Neuronal stem cell (in vitro differentiated cells): ENCODE data around the gene HNRNPA1L2.

Experiments
- DNase-seq: peaks from one replicate; pipeline ENCODE4 v3.0.0-alpha.2; 2013; ENCODE audit warnings: low spot score
- H2AFZ ChIP-seq: one replicate; pipeline ENCODE4 v1.6.1; 2013; ENCODE audit warnings: mild to moderate bottlenecking, low read length, inconsistent platforms
- H2AK5ac ChIP-seq: 2 replicates; pipeline ENCODE4 v1.6.1; 2013; ENCODE audit warnings: low read depth, mild to moderate bottlenecking, inconsistent platforms, low read length, moderate library complexity, mixed read lengths
- H2BK120ac ChIP-seq: 2 replicates; pipeline ENCODE4 v1.6.1; 2013; ENCODE audit warnings: low read depth, mild to moderate bottlenecking, inconsistent platforms, low read length, moderate library complexity, mixed read lengths
- H2BK12ac ChIP-seq: one replicate; pipeline ENCODE4 v1.6.1; 2013; ENCODE audit warnings: low read length, inconsistent platforms
- H2BK15ac ChIP-seq: 2 replicates; pipeline ENCODE4 v1.6.1; 2013; ENCODE audit warnings: mild to moderate bottlenecking, low read length, inconsistent platforms, mixed read lengths
- H2BK5ac ChIP-seq: one replicate; pipeline ENCODE4 v1.6.1; 2013; ENCODE audit warnings: inconsistent platforms, mild to moderate bottlenecking, low read length, moderate library complexity
- H3K14ac ChIP-seq: one replicate; pipeline ENCODE4 v1.6.1; 2013; ENCODE audit warnings: low read length, inconsistent platforms
- H3K18ac ChIP-seq: 2 replicates; pipeline ENCODE4 v1.6.1; 2013; ENCODE audit warnings: low read length, inconsistent platforms
- H3K23ac ChIP-seq: 2 replicates; pipeline ENCODE4 v1.6.1; 2013; ENCODE audit warnings: low read depth, mild to moderate bottlenecking, mixed read lengths, low read length, inconsistent platforms; ENCODE audit not compliant: poor library complexity
- H3K27ac ChIP-seq: replicated peaks from 3 replicates; pipeline ENCODE4 v1.5.1; 2013; ENCODE audit warnings: low read length, inconsistent platforms
- H3K27me3 ChIP-seq, 3 experiments: 2 replicates each; pipeline ENCODE4 v1.6.1; 2013; ENCODE audit warnings: low read length in 3 of 3, mild to moderate bottlenecking in 2 of 3, inconsistent platforms in 1 of 3, low read depth in 1 of 3, mixed read lengths in 1 of 3, moderate library complexity in 1 of 3; ENCODE audit not compliant: control insufficient read depth in 3 of 3, insufficient read depth in 3 of 3
- H3K36me3 ChIP-seq, 2 donors: replicated peaks in 1 of 2; 2 replicates each; pipeline ENCODE4 v1.6.1; 2013; ENCODE audit warnings: low read length in 2 of 2; ENCODE audit not compliant: control insufficient read depth in 2 of 2, insufficient read depth in 2 of 2
- H3K4ac ChIP-seq: 2 replicates; pipeline ENCODE4 v1.6.1; 2013; ENCODE audit warnings: inconsistent platforms, mild to moderate bottlenecking, low read length, moderate library complexity
- H3K4me1 ChIP-seq, 2 donors: 1 replicate in 1 of 2; 2 replicates in 1 of 2; pipeline ENCODE4 v1.6.1; 2013; ENCODE audit warnings: low read length in 2 of 2, low read depth in 1 of 2; ENCODE audit not compliant: control insufficient read depth in 2 of 2, insufficient read depth in 1 of 2
- H3K4me2 ChIP-seq: one replicate; pipeline ENCODE4 v1.6.1; 2013; ENCODE audit warnings: mild to moderate bottlenecking, low read length, inconsistent platforms; ENCODE audit not compliant: insufficient read depth, poor library complexity, severe bottlenecking
- H3K4me3 ChIP-seq, 2 donors: 2 replicates each; pipeline ENCODE4 v1.5.1; 2013; ENCODE audit warnings: low read length in 2 of 2, mild to moderate bottlenecking in 2 of 2, inconsistent platforms in 1 of 2, moderate library complexity in 1 of 2
- H3K79me1 ChIP-seq: one replicate; pipeline ENCODE4 v1.6.1; 2013; ENCODE audit warnings: low read depth, mild to moderate bottlenecking, inconsistent platforms, low read length, moderate library complexity
- H3K9ac ChIP-seq: one replicate; pipeline ENCODE4 v1.6.1; 2013; ENCODE audit warnings: mild to moderate bottlenecking, low read depth, low read length, inconsistent platforms; ENCODE audit not compliant: poor library complexity
- H3K9me3 ChIP-seq, 2 donors: replicated peaks in 1 of 2; 2 replicates each; pipeline versions ENCODE3 to v1.6.1; 2013; ENCODE audit warnings: low read length in 2 of 2, mild to moderate bottlenecking in 2 of 2, inconsistent platforms in 1 of 2, low read depth in 1 of 2, mixed read lengths in 1 of 2, moderate library complexity in 1 of 2; ENCODE audit not compliant: control insufficient read depth in 2 of 2, insufficient read depth in 1 of 2
- H4K8ac ChIP-seq: one replicate; pipeline ENCODE4 v1.6.1; 2013; ENCODE audit warnings: low read depth, mild to moderate bottlenecking, inconsistent platforms, low read length, moderate library complexity
- H4K91ac ChIP-seq: one replicate; pipeline ENCODE4 v1.6.1; 2013; ENCODE audit warnings: low read length, low read depth, mild to moderate bottlenecking, inconsistent platforms; ENCODE audit not compliant: poor library complexity
- WGBS, 2 donors: extraction: QIAGEN DNeasy Blood & Tissue Kit; methylation state at CpG; one replicate each; pipeline ENCODE4 v1.1.7; 2013; ENCODE audit warnings: missing lambda C conversion rate in 2 of 2, mixed read lengths in 1 of 2; ENCODE audit not compliant: insufficient read length in 2 of 2, insufficient replicate concordance in 1 of 2; ENCODE audit errors: extremely low coverage in 2 of 2; 5-methylcytosine and 5-hydroxymethylcytosine counted together

Gene HNRNPA1L2

GRCh38 chr13:52665325-52665724, 23.1 kb downstream of the HNRNPA1L2 start:
- Histone ChIP-seq H3K79me1 (no peaks in the 10 kb centered on the region), H3K18ac (no peak overlapping the region), H3K4me3 (no peak overlapping the region), H3K27ac (no peak overlapping the region), H3K27me3 (no peaks in the 10 kb centered on the region), H3K9ac (no peak overlapping the region), H3K4ac (no peak overlapping the region), H3K9me3 (no peaks in the 10 kb centered on the region), H3K4me2 (no peak overlapping the region), H2BK12ac (no peak overlapping the region), H4K91ac (no peak overlapping the region), H2AK5ac (no peak overlapping the region), H2BK5ac (no peak overlapping the region), H3K23ac (no peak overlapping the region), H2BK15ac (no peak overlapping the region), H4K8ac (no peak overlapping the region), H3K4me1 (no peaks in the 10 kb centered on the region), H3K14ac (no peak overlapping the region), H3K36me3 (peaks cover 10 to 100% of the 10 kb centered on the region in 2 donors), H2AFZ (no peak overlapping the region), H2BK120ac (no peak overlapping the region)
- no peak for DNase-seq

- H2BK120ac ChIP-seq: no peak overlapping the region
- H3K18ac ChIP-seq: no peak overlapping the region
- H4K91ac ChIP-seq: no peak overlapping the region
- H3K14ac ChIP-seq: no peak overlapping the region
- H3K79me1 ChIP-seq: peaks cover 2% of the 10 kb centered on the region
- no peak overlapping the region for H2BK12ac ChIP-seq
- no peak overlapping the region for H3K4me2 ChIP-seq
- no peak overlapping the region for H3K27ac ChIP-seq
- peaks cover 4 to 96% of the 10 kb centered on the region in 2 donors for H3K36me3 ChIP-seq
- H3K9ac ChIP-seq: no peak overlapping the region
- H2BK5ac ChIP-seq: no peak overlapping the region
- no peak overlapping the region for H2AFZ ChIP-seq
- no peaks in the 10 kb centered on the region for H3K4me1 ChIP-seq
- DNase-seq: no peak
- no peak overlapping the region for H2AK5ac ChIP-seq
- no peak overlapping the region for H3K4me3 ChIP-seq
- no peak overlapping the region for H3K23ac ChIP-seq
- no peaks in the 10 kb centered on the region for H3K27me3 ChIP-seq
- no peak overlapping the region for H4K8ac ChIP-seq
- no CpG with 5 or more reads among the region's 2 CpGs for WGBS, 2 donors
- H2BK15ac ChIP-seq: no peak overlapping the region
- no peaks in the 10 kb centered on the region for H3K9me3 ChIP-seq
- no peak overlapping the region for H3K4ac ChIP-seq
Measured at GRCh38 chr13:52669677-52670076, 27.4 kb downstream of the HNRNPA1L2 start.

GRCh38 chr13:52670726-52671125, 28.5 kb downstream of the HNRNPA1L2 start:
- no peak for DNase-seq
- Histone ChIP-seq H3K36me3 (peaks cover 4 to 96% of the 10 kb centered on the region in 2 donors), H2AFZ (no peak overlapping the region), H2BK120ac (no peak overlapping the region), H2BK15ac (no peak overlapping the region), H3K18ac (no peak overlapping the region), H4K8ac (no peak overlapping the region), H2AK5ac (no peak overlapping the region), H3K4ac (no peak overlapping the region), H3K4me3 (no peak overlapping the region), H3K9ac (no peak overlapping the region), H3K79me1 (peaks cover 2% of the 10 kb centered on the region), H3K4me1 (no peaks in the 10 kb centered on the region), H4K91ac (no peak overlapping the region), H2BK5ac (no peak overlapping the region), H3K23ac (no peak overlapping the region), H3K4me2 (no peak overlapping the region), H3K9me3 (no peaks in the 10 kb centered on the region), H3K27ac (no peak overlapping the region), H3K14ac (no peak overlapping the region), H2BK12ac (no peak overlapping the region), H3K27me3 (no peaks in the 10 kb centered on the region)
- WGBS, 2 donors: no CpG with 5 or more reads among the region's 8 CpGs

GRCh38 chr13:52673465-52673864, 31.2 kb downstream of the HNRNPA1L2 start:
- no peak overlapping the region for H2BK15ac ChIP-seq
- no peak overlapping the region for H2AK5ac ChIP-seq
- H4K8ac ChIP-seq: no peak overlapping the region
- H3K14ac ChIP-seq: no peak overlapping the region
- H2BK5ac ChIP-seq: no peak overlapping the region
- H3K9me3 ChIP-seq: no peaks in the 10 kb centered on the region
- H3K27me3 ChIP-seq: no peaks in the 10 kb centered on the region
- WGBS, 2 donors: no CpG with 5 or more reads among the region's 1 CpG
- peaks cover 0 to 96% of the 10 kb centered on the region in 2 donors for H3K36me3 ChIP-seq
- H3K9ac ChIP-seq: no peak overlapping the region
- no peak overlapping the region for H3K23ac ChIP-seq
- no peak overlapping the region for H3K18ac ChIP-seq
- H2BK12ac ChIP-seq: no peak overlapping the region
- no peak overlapping the region for H3K27ac ChIP-seq
- H3K79me1 ChIP-seq: peaks cover 2% of the 10 kb centered on the region
- no peak overlapping the region for H2BK120ac ChIP-seq
- no peaks in the 10 kb centered on the region for H3K4me1 ChIP-seq
- no peak overlapping the region for H2AFZ ChIP-seq
- no peak for DNase-seq
- H3K4me3 ChIP-seq: no peak overlapping the region
- no peak overlapping the region for H3K4ac ChIP-seq
- H3K4me2 ChIP-seq: no peak overlapping the region
- no peak overlapping the region for H4K91ac ChIP-seq
